ENCODE measurements around the gene SAMHD1.
A peak's percentile ranks its signal among the peaks of the same experiment; 100 is the strongest.
"Not testable (repeated sequence)": the region's sequence is repeated elsewhere in the genome, so short reads cannot be mapped to it uniquely, and the experiment has no call there.

SAMHD1 gene

GRCh38 chr20:36854348-36855240 lies 96.9 kb downstream of the SAMHD1 start:
- DNase-seq (ENCODE audit: low read depth), result no peak

- DNase-seq (ENCODE audit: low read depth), result no peak
Observed at GRCh38 chr20:36852187-36852586, 99.3 kb downstream of the SAMHD1 start.

- no peak for DNase-seq (ENCODE audit: low read depth)
Observed at GRCh38 chr20:36851490-36851889, 100.0 kb downstream of the SAMHD1 start.

GRCh38 chr20:36850759-36851158 lies 100.7 kb downstream of the SAMHD1 start:
- DNase-seq (ENCODE audit: low read depth), result no peak

- no peak for DNase-seq (ENCODE audit: low read depth)
Observed at GRCh38 chr20:36849333-36850065, 102.0 kb downstream of the SAMHD1 start.

GRCh38 chr20:36848677-36849076 lies 102.8 kb downstream of the SAMHD1 start:
- DNase-seq (ENCODE audit: low read depth), result no peak

GRCh38 chr20:36848078-36848660 lies 103.3 kb downstream of the SAMHD1 start:
- DNase-seq (ENCODE audit: low read depth), result peak; percentile 51

GRCh38 chr20:36847710-36848040 lies 103.8 kb downstream of the SAMHD1 start:
- DNase-seq (ENCODE audit: low read depth), result no peak

- peak; percentile 55 for DNase-seq (ENCODE audit: low read depth)
Observed at GRCh38 chr20:36847009-36847709, 104.3 kb downstream of the SAMHD1 start.

- no peak for DNase-seq (ENCODE audit: low read depth)
Observed at GRCh38 chr20:36845288-36845971, 106.1 kb downstream of the SAMHD1 start.

GRCh38 chr20:36841030-36841429 lies 110.5 kb downstream of the SAMHD1 start:
- DNase-seq (ENCODE audit: low read depth), result not testable (repeated sequence)
